NCI-H146 treated with DMSO at 0.1 percent for 48 hours (cell line): ENCODE results near the gene AKIP1.

Experiments
- DNase-seq: peaks from one replicate; lab custom pipeline; 2025; ENCODE audit not compliant: unreplicated experiment; lab: John Stamatoyannopoulos, UW

The AKIP1 gene

GRCh38 chr11:8956860-8957259, 45.9 kb downstream of the AKIP1 start:
- no peak for DNase-seq

DNA sequence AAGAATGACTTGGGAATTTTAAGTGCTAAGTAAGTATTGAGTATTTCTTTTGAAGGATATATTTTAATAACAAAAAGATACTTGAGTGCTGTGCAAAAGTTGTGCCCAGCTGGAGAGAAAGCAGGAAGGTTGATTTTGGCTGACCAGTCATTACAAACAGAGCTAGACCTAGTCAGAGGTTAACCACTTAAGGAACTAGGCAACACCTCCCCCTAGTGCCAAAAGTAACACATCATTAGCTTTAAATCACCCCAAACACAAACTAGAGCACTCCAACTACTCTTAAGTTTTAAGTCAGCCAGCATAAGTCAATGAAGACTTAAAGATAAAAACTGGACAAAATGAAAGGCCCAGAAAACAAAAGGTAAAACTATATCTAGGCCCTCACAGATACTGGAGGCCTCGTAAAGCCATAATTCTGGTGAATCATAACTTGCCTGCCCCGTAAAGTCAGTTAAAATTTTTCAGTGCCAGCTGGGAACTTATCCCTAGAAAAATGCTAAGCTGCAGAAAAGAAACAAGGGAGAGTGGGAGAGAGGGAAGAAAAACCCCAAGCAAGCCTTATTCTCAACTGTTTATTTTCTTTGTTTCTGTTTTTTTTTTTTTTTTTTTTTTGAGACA, 48.7 kb downstream of the AKIP1 start:
- DNase-seq, result peak; percentile 47

- no peak for DNase-seq
Measured at GRCh38 chr11:8961401-8961800, 50.4 kb downstream of the AKIP1 start.

DNA sequence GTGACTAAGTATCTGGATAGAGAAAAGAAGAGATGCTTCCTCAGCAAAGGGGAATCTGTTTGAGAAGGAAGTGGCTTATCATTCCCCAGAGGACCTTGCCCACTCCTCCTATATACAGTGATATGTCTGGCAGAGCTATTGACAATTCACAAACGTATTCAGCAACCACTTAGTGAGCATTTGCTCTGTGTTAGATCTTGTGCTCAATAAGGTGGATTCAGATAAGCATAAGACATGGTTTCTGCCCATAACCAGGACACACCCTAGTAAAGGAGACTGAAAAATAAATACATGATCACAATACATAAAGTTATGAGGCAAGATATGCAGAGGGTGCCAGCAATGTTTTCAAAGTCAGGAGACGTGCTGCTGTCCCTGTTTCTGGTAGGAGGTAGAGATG, 51.9 kb downstream of the AKIP1 start:
- no peak for DNase-seq

DNA sequence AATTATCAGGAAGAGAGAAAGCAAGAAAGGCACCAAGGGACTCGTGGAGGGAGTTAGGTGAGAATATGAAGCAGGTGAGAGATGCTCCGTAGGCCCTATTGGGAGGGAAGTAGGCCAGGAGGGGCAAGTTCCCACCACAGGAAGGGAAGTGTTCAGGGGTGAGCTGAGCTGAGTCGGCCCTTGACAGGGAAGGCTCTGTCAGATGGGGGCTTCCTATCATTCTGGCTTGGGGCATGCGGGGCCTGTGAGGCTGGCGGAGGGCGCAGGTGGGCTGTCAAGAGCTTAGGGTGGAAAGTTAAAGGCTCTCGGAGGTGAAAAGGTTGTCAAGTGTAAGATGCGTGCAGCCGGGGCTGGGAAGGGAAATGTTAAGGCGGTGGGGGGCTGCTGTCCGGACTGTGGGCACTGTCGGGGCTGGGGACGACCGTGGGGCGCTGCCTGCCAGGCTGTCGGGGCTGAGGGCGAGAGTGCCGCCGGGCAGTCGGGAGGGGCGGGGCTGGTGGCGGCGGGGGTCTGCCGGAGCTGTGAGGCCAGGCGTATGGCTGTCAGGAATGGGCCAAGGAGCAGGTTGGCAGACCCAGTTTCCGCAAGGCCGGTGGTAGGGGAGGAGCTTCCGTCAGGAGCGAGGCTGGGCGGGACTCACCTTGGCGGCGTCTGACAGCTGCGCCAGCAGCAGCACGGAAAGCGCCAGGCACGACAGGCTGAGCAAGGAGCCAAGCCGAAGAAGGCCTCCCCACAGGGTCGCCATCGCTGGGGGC, 52.8 kb downstream of the AKIP1 start:
- DNase-seq, result peak; percentile 78

DNA sequence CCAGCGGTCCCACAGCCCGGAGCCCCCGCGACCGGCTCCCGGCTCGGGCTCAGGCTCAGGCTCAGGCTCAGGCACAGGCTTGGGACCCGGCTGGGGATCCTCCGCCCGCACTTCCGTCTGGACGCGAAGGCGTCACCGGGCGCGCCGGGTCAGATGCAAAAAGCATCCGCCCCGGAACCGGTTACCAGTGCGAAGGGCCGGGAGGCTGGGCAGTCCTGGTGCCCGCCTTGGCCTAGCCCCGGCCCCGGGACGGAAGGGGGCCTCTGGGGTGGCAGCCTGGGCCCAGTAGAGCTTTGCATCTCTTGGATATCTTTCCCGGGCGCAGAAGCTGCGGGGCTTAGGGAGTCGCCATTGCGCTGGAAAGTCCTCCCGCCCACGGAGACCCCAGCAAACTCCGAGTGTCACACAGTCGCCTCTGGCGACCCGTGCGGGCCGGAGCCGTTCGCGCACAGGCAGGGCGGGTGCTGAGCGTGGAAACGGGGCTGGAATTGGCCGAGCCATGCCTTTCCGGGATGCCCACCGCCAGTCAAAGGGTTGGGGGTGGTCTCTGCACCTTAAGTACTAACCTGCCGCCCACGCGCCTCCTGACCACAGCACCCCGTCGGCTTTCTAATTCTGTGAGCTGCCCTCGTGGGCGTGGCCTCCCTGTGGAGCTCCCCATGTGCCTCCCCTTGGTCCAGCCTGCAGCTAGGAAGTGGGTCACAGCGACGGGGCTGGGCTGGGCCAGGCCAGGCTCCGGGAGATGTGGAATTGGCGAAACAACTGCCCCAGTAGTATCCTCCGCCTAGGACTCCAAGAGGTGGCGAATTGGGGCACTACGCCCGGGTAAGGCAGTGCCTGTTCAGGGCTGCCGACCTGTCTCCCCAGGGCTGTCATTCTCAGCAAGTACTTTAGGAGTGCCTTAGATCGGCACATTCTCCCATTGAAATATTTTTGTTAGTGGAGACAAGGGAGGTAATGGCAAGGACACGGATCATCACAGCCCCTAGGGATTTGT, 53.6 kb downstream of the AKIP1 start, which contains the start of gene TMEM9B:
Gene TMEM9B (minus strand): TSS at position 119 of the 997 bp plus-strand sequence. CDS start 129 bp downstream, outside the sequence.
- DNase-seq, result peak; percentile 83

DNA sequence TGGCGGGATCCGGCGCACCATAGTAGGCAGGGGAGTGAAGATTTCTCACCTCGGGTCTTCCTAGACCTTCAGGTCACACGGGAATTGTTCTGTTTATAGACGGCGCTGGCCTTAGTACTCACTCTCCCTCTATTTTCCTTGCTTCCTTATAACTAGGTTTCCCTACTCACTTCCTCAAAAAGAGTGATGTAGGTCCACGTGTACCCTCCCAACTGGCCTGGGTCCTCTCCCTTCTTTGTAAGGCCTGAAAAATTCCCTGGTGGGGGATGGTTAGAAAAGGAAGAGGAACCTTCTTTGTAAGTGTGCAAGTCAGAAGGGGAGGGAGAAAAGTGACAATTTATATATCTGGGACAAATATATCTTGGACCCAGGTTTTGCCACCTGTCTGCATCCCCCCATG, 56.2 kb downstream of the AKIP1 start:
- DNase-seq, result no peak
